ENCODE data around the gene OASL.

DNA sequence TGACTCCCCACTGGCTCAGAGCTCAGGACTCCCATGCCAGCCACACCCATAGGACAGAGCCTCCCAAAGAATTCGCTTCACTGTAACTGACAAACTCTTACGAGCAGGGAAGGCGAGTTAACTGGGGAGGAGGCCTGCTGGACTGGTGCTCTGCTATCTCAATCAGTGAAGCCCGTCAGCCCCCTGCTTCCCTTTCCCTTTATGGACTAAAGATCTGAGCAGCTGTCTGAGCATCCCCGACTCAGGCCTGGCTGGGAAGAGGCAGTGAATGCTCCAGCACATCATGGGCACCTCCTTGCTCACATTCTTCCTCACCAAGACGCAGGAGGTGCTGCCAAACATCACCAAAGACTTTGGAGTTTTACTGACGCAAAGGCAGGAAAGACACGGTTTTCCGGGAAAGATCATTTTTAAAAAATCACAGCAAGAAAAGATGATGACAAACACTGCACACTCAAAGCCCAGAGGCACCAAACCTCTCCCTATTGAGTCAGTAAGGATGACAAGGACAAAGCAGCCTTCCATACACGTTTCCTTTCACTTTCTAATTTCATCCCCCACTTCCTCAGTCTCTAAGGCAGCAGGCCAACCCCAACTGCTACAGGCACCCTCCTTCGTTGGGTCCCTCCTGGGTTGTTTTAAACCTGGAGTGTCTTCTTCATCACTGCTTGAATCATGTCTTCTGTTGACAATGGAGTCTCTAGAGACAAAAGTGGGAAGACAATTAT is 48.6 kb upstream of the OASL start:
- no peak for TF ChIP-seq EZH2 (IDR thresholded peaks at IDR 0.05)
- no peak for TF ChIP-seq POLR2AphosphoS5 (IDR thresholded peaks at IDR 0.05; ENCODE audit: borderline replicate concordance, low read depth, low read length)
- TF ChIP-seq FOXP2 (optimal IDR thresholded peaks at IDR 0.05; ENCODE audit: control extremely low read depth, extremely low read length, insufficient read depth): no peak
